Activated T-helper 1 cell treated with Interleukin-2 at 50 U/mL for 16 hours (primary cell): ENCODE results near the gene DCTN2.

Experiments
- DNase-seq: peaks from one replicate; pipeline ENCODE4 v3.0.0-alpha.2; 2020; ENCODE audit warnings: low read depth

The DCTN2 gene

DNA sequence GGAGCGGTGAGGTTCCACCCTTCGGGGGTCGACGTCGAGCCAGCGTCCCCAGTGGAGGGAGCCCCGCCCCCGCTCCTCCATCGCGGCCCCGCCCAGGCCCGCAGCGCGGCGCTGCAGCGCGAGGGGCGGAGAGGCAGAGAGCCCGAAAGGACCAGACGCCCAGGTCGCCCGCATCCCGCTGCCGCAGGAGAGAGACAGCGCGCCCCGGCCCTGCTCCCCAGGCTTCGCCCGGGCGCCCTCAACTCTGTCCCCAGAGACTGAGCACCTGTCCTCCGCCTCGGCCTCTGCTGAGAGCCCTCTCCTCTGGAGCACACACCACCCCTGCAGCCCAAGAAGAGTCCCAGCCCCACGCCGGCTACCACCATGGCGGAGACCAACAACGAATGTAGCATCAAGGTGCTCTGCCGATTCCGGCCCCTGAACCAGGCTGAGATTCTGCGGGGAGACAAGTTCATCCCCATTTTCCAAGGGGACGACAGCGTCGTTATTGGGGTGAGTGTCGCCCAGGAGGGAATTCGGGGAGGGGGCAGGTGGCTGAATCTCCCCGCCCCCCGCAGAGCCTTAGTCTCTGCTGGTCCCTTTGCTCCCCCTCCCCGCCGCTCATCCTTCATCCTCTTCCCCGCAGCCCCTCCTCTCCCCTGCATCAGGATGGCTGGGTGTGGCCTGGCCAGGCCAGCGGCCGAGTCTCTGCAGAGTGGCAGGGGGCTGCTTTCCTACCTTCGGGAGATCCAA lies 3.1 kb upstream of the DCTN2 start, which contains the start of gene KIF5A:
Gene KIF5A (plus strand): TSS at position 136 of the 732 bp plus-strand sequence. CDS start 228 bp downstream, at position 364.
- DNase-seq = peak; percentile 38

DNA sequence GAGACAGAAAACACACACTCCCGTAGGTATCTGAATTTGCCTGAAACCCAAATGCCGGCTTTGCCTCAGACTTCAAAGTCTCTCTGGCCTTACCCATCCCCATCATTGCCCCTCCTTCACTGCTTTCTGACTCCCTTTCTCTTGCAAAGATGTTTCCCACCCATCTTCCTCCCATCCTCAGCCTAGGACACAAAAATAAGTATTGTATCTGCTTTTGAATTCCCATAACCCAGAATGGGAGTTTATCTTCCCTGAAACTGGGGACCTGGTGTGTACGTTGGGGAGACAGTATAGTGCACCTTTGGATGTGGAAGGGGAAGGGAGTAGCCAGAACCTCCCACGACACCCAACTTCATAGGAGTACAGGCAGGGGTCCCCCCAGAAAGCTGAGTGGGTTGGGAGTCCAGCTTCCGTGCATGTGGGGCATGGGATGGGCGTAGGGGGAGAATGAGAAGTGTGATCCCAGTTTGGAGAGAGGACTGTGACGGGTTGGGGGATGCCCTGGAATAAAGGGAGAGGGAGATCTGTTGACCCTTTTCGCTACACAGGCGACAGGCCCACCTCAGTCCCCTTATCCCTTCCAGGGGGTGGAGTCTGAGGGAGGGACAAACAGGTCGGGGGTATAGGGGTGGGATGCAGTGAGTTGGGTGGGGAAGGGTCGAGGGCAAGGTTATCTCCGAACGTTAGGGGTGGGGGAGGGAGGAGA lies 2.4 kb upstream of the DCTN2 start:
- DNase-seq = no peak

DNA sequence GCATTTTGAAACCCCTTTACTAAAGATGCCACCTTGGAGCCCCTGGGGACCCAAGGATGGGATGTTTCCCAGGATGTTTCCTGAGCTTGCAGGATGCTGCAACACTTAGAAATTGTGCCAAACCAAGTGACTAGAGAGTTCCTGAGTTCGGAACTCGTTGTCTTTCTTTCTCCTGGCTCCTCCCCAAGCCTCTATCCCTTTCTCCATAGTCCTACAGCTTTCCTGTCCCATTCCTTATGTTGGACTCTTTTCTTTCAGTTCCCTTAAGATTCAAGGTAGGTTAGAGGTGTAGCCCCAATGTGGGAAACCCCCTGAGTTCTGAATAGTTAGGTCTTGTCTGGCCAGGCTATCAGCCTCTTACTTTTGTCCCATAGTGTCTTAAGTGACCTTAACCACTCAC lies 1.5 kb upstream of the DCTN2 start:
- no peak for DNase-seq

DNA sequence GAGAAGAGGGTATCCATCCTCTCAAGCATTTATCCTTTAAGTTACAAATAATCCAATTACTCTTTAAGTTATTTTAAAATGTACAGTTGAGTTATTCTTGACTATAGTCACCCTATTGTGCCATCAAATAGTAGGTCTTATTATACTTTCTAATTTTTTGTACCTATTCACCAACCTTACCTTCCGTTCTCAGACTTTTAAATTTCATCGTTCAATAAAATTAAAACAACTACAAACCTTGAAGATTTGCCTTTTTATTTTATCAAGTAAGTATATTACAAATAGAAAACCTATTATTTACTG lies 972 bp upstream of the DCTN2 start:
- DNase-seq = no peak

DNA sequence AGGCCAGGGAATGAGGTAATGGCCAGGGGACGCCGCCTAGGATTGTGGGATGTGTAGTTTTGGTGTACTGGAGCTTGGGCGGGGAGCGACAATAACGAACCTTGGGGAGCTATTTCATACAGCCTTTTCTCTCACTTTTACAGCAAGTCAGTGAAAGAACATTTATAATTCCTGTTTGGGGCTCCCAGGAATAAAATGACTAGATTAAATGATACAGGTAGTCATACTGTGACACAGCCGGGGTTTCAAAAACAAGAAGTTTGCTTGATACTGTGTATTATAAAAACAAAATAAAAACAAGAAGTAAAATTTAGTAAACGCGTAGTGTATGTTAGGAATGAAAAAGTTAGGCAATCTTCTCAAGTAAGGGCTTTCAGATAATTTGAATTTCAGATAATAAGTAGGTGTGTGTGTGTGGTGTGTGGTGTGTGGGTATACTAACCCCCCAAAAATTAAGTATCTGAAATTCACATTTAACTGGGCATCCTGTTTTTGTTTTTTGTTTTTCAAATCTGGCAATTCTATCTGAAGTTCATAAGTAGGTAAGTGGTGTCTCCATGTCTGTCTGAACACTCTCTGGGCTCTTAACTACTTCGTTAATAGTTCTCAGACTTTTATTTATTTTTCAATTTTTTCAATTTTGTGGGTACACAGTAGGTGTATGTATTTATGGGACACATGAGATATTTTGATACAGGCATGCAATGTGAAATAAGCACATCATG lies 458 bp upstream of the DCTN2 start:
- no peak for DNase-seq

DNA sequence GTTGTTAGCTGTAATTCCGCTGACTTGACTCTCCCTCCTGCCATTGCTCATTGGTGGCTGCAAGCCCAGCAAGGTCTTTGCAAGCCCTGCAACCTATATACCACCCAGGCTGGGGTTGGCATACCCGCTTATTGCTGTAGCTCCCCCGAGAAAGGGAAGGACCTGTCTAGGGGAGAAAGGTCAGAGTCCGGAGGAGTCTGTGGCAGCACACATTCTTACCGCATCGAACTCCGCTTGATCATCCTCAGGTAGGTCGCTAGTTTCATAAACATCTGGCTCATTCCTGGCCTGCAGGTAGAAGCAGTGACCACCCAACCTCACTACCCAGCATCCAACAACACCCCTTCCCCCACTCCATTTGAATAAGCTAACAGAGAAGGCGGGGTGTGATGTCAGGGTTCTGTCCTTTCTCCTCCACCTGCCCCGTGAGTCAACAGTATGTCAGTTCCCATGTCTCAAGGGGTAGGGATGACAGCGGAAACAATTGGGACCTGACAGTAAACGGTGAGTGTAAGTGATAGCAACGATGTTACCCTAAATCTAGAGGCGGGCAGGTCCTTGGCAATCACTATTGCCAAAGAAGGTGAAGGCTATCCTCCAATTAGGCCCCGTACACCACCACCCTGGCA lies 1.1 kb downstream of the DCTN2 start:
- DNase-seq = no peak

DNA sequence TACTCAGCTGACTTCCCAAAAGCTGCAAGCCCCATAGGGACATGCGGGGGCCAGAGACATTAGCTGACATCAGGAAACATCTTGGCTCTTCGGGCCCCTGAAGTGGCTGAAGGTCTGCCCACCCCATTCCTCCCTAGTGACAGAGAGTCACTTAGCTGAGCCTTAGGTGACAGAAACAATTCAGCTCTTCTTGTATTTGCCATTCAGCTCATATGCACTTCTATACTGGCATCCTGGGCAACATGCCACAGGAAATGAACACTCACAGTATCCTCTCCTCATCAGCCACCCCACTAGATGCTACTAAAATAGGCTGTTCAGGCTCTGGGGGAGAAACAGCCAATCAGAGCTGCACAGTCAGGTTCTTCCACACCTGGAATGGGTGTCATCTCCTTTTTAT lies 3.4 kb downstream of the DCTN2 start:
- no peak for DNase-seq

DNA sequence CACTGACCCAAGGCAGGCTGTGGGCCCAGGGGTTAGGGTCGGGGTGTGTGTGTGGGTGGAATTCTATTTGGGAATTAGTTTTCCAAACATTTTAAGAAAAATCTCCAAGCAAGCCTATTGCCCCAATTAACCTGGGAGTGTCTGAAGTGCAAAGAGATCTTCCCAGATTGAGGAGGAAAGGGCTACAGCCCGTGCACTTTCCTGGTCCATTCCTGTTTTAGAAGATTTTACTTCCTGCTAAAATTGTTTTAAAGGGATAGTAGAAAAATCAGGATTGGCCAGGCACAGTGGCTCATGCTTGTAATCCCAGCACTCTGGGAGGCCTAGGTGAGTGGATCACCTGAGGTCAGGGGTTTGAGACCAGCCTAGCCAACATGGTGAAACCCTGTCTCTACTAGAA lies 5.3 kb downstream of the DCTN2 start:
- no peak for DNase-seq

DNA sequence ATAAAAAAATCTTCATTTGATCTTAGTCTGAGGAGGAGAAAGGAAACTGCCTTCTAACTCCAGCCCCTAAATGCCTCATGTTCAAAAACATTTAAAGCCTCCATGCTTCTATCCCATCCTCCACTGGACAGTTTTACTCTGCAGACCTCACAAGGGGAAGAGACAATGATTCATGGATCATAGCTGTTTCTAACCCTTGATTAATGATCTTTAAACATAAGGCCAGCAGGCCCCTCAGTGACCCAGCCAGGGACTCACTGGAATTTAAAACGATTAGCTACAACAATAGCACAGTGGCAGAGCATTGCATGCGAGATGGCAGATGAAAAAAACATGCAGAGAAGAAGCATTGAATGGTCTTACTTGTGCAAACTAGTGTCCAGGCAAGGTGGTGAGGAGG lies 6.0 kb downstream of the DCTN2 start:
- no peak for DNase-seq

DNA sequence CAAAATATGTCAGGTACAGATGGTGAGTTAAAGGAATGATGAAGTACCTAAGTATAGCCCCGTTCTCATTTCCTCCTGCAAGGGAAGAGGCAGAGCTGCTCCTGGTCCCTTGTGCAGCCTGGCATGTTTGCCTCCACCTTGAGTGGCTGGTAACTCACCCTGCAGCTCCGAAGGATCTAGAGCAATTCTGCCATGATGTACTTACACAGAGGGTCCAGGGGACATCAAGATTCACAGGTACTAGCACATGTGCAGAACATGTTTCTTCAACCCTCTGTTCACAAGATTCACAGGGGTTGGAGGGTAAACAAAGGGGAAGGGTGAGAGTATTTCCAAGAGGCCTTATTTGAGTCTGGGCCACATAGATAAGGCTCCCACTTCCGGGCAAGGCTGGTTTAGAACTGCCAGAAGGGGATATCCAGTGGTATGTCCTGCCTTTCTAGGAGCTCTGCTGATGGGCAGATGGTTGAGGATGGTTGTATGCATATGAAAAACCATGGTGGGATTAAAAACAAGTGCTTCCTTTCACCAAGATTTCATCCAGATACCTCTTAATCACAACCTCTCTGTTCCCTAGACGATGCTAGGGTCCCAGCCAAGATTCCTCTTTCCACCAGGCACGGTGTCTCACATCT lies 7.7 kb downstream of the DCTN2 start:
- DNase-seq = no peak

DNA sequence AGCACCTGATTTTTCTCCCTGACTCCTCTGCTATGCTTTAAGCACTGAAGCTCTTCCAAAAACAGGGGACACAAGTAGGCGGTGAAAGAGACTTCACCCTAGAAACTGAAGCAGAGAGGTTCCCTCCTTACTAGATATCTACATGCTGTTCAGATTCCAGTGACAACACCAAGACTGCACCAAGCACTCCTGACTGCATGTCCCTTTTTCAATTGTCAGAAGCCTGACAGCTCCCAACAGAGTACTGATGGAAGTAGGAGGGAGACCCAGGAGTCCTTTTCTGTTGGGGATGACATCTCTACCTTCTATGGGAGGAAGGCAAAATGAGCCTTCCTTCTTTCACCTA lies 10.4 kb downstream of the DCTN2 start:
- DNase-seq = no peak

DNA sequence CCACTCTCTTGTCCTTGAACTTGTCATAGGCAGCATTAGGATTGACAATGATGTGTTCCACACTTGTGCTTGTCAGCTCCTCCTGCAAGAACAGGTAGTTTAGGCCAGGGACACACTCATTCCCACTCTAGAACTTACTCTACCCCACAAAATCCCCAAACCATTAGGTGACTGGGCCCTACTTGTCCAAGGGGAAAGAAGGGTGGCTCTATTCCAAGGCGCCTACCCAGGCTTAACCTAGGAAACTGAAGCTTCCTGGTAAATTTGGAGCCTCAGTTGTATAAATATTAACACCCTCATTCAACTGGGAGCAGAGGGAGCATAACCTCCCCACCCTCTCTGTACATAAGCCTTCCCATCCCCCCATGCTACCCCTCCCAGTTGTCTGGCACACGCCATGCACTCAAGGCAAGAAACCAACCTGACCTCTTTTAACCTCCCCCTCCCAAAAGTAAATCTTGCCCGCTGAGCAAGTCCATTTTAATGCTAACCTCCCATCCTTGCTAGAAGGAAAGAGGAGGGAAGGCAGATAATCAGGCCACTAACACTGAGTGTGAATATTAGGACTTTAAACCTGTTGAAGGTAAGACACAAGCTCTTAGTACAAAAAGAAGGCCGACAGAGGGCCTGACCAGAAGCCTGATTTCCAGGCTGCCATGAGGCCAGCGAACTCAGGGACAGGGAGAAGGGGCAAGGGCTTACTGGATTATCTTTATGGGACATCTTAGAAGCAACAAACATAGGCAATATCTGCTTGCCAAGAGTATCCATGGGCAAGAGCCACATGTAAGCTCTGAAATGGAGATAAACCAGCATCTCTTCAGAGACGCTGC lies 11.0 kb downstream of the DCTN2 start:
- no peak for DNase-seq

DNA sequence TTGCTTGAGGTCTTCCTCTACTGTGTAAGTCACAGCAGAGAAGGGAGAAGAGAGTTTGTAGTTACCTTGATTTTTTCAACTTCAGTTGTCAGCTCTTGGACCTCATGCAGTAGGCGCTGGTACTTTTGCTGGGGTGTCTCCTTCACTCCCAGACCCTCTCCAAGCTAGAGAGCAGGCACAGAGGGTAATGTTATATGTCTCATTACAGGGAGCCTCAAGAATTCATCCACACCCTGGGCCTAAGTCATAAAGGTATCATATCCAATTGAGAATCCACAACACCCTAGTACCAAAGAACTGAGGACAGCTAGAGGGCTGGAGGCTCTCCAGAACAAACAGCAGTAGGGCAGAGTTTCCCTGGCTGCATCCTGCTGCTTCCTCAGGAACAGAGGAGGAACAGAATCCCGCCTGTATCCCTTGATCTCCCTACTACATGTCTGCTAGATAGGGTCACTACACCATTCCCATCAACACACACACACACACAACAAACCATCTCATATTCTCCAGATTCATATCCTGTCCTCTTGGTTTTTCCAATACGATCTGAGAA lies 11.9 kb downstream of the DCTN2 start:
- no peak for DNase-seq

DNA sequence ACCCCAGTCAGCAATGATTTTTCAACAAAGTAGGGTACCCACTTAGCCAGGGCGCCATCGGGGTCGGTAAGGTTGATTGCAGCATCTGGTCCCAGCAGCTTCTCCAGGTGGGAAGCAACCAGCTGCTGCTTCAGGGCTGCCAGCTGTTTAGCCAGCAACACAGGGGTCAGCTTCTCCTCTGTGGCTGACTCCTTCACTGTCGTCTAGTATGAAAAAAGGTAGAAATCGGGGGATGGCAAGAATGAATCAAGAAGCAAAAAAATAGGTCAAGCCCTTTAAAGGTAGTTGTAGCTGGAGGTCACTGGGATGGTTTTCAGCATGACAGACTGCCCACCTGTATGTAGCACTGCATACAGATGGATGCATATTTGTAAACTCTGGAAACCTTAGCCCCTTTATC lies 12.7 kb downstream of the DCTN2 start:
- DNase-seq = no peak

DNA sequence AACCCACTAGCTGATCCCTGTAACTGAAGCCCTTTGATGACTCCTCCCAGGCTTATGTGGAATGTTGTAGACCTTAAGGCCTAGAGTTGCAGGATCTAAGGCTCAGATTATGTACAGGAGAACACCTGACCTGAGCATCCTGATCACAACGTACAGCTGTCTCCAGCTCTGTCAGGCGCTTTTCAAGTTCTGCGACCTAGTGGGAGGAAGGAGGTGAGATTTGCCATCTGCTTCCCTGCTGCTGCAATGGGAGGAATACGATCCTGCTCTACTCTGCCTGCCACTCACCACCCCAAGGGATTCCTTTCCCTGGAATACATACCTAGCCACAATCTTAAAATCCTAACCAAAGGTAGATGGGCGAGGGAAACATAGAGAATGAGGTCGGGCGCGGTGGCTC lies 13.9 kb downstream of the DCTN2 start:
- no peak for DNase-seq

DNA sequence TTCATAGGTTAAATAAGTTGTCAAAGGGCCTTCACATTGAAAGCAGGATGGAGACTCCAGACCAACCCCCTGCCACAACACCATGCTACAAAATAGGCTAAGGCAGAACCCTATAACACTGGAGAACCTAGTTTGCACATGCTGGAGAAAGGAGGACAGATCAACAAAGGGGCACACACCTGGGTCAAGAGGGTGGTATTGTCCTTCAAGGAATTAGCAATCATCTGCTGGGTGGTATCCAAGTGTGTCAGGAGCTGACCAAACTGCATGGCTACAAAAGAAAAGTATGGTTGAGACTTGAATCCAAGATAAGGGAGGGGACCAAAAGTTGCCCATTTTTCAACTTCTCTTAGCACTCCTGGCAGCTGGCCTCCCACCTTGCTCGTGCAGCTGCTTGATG lies 15.2 kb downstream of the DCTN2 start:
- no peak for DNase-seq

DNA sequence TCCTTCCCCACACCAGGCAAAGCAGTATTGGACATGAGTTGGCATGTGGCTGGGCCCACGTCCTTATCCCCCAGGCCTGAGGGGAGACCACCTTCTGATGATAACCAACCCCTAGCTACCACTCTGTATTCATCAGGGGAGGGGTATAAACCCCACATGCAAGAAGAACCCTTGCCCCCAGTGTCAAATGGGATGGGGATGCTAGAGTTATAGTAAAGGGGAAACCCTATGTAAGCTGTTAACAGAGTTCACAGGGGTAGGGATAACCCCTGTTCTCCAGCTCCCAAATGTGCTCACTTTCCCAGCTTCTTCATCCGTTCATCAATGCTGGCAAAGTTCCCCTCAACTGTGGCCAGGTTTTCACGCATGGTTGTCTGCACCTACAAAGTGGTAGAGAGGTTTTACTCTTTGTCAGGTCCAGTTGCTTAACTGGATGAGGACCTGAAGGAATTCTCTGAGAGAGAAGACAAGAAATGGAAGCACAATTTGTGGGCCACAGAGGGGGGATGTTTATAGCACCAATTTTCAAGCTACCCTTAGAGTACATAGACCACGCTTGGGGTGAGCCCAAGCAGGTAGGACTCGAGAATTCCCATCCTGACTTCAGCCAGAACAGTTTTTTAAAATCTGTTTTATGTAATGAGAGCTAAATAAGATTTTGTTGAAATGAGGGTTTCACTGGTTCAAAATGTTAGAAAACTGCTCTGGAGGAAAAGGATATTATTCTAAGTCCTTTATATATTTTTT lies 16.4 kb downstream of the DCTN2 start:
- no peak for DNase-seq

DNA sequence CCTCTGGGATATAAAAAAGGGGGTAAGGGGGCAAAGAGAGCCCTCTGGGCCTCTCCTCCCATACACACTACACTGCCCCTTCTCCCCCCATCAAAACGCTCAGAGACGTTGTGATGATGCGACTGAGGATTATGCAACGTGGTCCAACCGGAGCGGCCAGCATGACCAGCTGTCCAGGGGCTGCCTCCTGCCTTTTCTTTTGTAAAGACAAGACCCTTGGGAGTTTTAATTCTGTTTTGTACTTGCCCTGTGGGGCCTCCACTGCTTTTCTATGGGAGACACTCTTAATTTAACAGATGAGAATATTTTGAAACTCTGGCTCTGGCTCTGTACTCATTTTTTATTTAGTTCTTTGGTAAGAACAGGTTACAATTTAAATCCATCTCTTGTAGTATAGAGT lies 17.2 kb downstream of the DCTN2 start:
- no peak for DNase-seq

DNA sequence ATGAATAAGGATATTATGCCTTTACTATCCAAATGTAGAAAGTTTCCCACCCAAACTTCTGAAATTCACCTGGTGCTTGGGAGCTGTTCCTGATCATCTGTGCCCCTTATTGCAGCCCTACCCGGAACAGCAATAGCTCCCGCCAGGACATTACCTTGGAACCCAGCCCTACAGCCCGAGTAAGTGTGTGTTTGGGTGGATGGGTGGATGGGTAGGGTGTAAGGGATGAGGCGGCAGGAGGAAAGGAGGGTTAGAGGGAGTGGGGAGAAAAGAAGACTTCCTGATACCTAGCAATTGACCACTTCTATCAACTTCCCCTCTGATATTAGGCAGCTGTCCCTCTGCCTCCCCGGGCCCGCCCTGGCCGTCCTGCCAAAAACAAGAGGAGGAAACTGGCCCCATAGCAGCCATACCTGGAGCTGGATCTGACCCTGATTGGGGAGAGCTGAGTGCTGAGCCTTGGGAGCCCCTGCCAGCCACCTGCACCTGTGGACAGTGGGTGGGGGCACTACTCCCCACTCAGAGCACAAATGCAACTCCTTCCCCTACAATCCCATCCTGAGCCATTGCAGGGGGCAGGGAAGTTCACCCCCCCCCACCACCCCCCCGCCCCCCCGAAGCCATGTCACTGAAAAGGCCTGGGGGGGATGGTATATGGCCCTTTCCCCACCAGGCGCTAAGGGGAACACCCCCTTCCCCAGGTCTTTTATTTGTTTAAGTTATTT lies 18.0 kb downstream of the DCTN2 start:
- no peak for DNase-seq

DNA sequence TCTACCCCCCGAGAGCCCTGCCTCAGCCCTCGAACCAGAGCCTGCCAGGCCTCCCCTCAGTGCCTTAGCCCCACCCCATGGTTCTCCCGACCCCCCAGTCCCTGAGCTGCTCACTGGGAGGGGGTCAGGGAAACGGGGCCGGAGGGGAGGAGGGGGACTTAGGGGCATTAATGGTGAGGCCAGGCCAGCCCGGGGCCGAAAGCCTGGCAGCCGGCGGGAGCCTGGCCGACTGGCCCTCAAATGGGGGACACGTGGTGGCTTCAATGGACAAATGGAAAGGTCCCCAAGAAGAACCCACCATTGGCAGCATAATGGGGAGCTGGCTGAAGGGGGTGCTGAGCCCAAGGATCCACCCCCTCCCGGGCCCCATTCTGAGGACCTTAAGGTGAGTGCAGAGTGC lies 18.8 kb downstream of the DCTN2 start:
- no peak for DNase-seq
